Progenitor cell of endocrine pancreas (in vitro differentiated cells): ENCODE results near the gene ADGRL3. TPM values are rescaled to one million over a fixed set of nuclear protein-coding genes. Genes with fewer than 3 reads are reported as not detected.

Experiments
- DNase-seq: peaks from one replicate; pipeline ENCODE4 v3.0.0; 2021; ENCODE audit warnings: low spot score; ENCODE audit not compliant: unreplicated experiment
- H3K27ac Mint-ChIP-seq: 2 replicates; pipeline ENCODE4 v1.8.0; 2021; ENCODE audit warnings: mild to moderate bottlenecking, moderate library complexity, mixed read lengths
- H3K27me3 Mint-ChIP-seq: 2 replicates; pipeline ENCODE4 v1.8.0; 2021; ENCODE audit warnings: mixed read lengths
- H3K36me3 Mint-ChIP-seq: 2 replicates; pipeline ENCODE4 v1.8.0; 2022; ENCODE audit warnings: mixed read lengths; ENCODE audit not compliant: insufficient read depth
- H3K4me1 Mint-ChIP-seq: 2 replicates; pipeline ENCODE4 v1.8.0; 2021; ENCODE audit warnings: low read depth, mixed read lengths
- H3K4me3 Mint-ChIP-seq: 2 replicates; pipeline ENCODE4 v1.8.0; 2021; ENCODE audit warnings: low read depth, mild to moderate bottlenecking, moderate library complexity, mixed read lengths
- H3K9me3 Mint-ChIP-seq: 2 replicates; pipeline ENCODE4 v1.8.0; 2021; ENCODE audit warnings: low read depth, mixed read lengths
- total RNA-seq: library from RNA; stranded (reverse); gene quantifications from 2 replicates; pipeline ENCODE4 v1.2.1, GENCODE V29; 2021
- TF ChIP-seq, protein P1 (sequence below): fragments of 200-600 bp; sonication (generic); IDR thresholded peaks from one replicate; pipeline ENCODE4 v1.5.0; 2021; ENCODE audit warnings: antibody characterized with exemption, mild to moderate bottlenecking; ENCODE audit not compliant: unreplicated experiment

The ADGRL3 gene
- total RNA-seq, 1 donor from 2014 or later: 5.6 TPM

DNA sequence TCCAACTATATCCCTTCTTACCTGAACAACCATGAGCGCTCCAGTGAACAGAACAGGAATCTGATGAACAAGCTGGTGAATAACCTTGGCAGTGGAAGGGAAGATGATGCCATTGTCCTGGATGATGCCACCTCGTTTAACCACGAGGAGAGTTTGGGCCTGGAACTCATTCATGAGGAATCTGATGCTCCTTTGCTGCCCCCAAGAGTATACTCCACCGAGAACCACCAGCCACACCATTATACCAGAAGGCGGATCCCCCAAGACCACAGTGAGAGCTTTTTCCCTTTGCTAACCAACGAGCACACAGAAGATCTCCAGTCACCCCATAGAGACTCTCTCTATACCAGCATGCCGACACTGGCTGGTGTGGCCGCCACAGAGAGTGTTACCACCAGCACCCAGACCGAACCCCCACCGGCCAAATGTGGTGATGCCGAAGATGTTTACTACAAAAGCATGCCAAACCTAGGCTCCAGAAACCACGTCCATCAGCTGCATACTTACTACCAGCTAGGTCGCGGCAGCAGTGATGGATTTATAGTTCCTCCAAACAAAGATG lies 870.2 kb downstream of the ADGRL3 start:
- Mint-ChIP-seq H3K4me1 (no peaks in the 10 kb centered on the region), H3K27ac (no peak overlapping the region), H3K36me3 (no peaks in the 10 kb centered on the region), H3K9me3 (no peaks in the 10 kb centered on the region), H3K27me3 (no peaks in the 10 kb centered on the region), H3K4me3 (no peak overlapping the region)
- TF ChIP-seq, protein P1, sequence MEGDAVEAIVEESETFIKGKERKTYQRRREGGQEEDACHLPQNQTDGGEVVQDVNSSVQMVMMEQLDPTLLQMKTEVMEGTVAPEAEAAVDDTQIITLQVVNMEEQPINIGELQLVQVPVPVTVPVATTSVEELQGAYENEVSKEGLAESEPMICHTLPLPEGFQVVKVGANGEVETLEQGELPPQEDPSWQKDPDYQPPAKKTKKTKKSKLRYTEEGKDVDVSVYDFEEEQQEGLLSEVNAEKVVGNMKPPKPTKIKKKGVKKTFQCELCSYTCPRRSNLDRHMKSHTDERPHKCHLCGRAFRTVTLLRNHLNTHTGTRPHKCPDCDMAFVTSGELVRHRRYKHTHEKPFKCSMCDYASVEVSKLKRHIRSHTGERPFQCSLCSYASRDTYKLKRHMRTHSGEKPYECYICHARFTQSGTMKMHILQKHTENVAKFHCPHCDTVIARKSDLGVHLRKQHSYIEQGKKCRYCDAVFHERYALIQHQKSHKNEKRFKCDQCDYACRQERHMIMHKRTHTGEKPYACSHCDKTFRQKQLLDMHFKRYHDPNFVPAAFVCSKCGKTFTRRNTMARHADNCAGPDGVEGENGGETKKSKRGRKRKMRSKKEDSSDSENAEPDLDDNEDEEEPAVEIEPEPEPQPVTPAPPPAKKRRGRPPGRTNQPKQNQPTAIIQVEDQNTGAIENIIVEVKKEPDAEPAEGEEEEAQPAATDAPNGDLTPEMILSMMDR: no peak
- no peak for DNase-seq

DNA sequence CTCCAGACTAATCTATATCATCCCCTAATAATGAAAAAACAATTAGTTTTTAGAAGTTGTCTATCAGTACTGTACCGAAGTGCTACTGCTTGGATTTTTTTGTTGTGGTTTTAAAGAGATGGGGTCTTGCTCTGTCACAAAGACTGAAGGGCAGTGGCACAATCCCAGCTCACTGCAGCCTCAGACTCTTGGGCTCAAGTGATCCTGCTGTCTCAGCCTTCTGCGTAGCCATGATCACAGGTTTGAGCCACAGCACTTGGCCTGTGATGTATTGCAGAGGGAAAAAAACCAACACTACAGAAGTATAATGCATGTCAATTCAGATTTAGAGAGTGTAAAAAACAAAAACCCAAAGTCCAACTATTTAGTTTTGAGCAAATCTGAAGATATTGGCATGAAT lies 875.0 kb downstream of the ADGRL3 start:
- DNase-seq: no peak
- H3K4me3 Mint-ChIP-seq: no peak overlapping the region
- TF ChIP-seq, protein P1: no peak
- H3K36me3 Mint-ChIP-seq: no peaks in the 10 kb centered on the region
- H3K27me3 Mint-ChIP-seq: no peaks in the 10 kb centered on the region
- no peaks in the 10 kb centered on the region for H3K9me3 Mint-ChIP-seq
- H3K4me1 Mint-ChIP-seq: no peaks in the 10 kb centered on the region
- no peak overlapping the region for H3K27ac Mint-ChIP-seq

DNA sequence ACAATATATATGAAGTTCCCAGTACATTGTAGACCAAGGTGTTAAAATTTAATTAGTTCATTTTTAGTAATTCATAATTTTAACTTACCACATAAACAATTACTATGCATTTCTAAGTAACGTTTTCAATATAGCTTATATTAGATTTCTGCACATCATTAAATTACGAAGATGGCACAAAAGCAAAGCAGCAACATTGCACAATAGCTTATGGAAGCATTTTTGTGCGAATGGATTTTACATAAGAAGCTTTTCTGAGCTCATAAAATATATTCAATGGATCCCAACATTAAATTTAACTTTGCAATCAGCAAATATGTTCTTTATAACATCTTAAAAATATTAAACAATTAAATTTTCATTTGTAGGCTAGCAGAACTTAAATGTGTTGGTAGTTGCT lies 875.4 kb downstream of the ADGRL3 start:
- no peaks in the 10 kb centered on the region for H3K36me3 Mint-ChIP-seq

DNA sequence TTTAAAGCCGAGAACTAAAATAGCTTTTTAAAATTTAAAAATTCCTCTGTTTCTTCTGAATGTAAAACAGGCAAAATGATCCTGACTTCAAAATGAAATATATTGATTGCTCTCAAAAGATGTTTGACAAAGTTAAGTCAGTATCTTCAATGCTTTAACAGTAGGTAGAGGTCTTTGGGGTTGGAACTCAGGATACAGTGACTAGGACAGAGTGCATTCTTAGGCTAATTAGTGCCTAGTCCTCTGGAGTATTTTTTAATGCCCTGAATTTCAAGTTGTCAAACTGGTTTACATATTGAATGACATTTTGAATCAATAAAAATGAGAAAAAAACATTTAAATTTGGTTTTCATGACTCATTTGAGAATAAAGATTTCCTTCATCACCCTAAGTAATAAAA lies 877.3 kb downstream of the ADGRL3 start:
- H3K27ac Mint-ChIP-seq: no peak overlapping the region
- H3K4me3 Mint-ChIP-seq: no peak overlapping the region
- H3K9me3 Mint-ChIP-seq: no peaks in the 10 kb centered on the region
- TF ChIP-seq, protein P1: no peak
- H3K4me1 Mint-ChIP-seq: no peaks in the 10 kb centered on the region
- H3K36me3 Mint-ChIP-seq: no peaks in the 10 kb centered on the region
- no peak for DNase-seq
- H3K27me3 Mint-ChIP-seq: no peaks in the 10 kb centered on the region

More for the DNA sequence above, 875.4 kb downstream of the ADGRL3 start:
- Mint-ChIP-seq H3K9me3 (no peaks in the 10 kb centered on the region), H3K27ac (no peak overlapping the region), H3K4me3 (no peak overlapping the region), H3K4me1 (no peaks in the 10 kb centered on the region), H3K27me3 (no peaks in the 10 kb centered on the region)
- no peak for DNase-seq
- TF ChIP-seq, protein P1: no peak

DNA sequence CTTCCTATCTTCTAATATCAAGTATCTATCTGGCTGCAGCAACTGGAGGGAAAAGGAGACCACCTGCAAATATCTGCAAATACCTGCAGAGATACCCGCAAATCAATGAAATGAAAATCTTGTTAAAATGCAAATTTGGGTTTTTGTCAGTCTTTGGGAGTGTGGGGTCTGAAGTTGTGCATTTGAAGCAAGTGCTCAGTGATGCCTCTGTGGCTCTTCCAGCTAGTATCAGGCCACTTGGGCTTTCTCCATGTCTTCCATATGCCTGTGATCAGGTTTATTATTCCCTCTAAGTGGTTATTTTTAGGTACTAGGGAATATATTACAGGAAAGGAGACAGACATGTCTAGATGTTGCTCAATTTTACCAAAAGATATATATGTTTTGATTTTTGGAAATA lies 880.3 kb downstream of the ADGRL3 start:
- Mint-ChIP-seq H3K4me3 (no peak overlapping the region), H3K27me3 (no peaks in the 10 kb centered on the region), H3K4me1 (no peaks in the 10 kb centered on the region), H3K36me3 (no peaks in the 10 kb centered on the region), H3K9me3 (no peaks in the 10 kb centered on the region), H3K27ac (no peak overlapping the region)
- TF ChIP-seq, protein P1: no peak
- no peak for DNase-seq
